ENCODE results near the gene ESPN.

DNA sequence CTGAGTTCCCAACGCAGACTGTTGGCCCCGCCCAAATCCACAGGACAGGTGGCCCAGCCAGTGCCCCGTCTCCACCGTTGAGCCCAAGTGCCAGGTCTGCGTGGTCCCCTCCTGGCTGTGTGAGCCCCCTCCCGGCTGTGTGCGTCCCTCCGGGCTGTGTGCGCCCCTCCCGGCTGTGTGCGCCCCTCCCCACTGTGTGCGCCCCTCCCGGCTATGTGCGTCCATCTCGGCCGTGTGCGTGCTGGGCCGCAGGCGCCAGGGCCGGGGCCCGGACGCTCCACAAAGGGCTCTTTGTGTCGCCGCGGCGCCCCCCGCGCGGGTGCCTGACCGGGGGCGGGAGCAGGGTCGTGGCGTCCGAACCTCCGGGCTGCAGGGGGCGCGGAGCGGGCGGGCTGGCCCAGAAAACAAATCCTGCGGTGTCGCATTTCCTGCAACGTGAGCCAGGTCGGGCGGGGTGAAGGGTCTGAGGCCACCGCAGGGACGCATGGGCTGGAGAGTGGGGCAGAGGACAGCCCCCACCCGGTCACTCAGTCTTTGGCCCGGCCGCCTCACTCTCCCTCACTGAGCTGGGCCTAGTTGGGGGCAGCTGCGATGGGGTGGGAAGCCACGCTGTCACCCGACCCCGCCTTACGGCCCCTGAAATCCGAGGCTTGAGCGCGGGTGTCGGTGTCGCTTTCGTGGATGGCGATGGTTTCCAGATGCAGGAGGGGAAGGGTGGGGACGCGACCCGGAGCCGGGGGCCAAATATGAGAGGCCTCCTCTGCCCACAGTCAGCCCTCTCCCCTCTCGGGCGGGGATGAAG is 22.6 kb downstream of the ESPN start:
- no peak for TF ChIP-seq POLR2A (IDR thresholded peaks at IDR 0.05)
- TF ChIP-seq, protein P1, sequence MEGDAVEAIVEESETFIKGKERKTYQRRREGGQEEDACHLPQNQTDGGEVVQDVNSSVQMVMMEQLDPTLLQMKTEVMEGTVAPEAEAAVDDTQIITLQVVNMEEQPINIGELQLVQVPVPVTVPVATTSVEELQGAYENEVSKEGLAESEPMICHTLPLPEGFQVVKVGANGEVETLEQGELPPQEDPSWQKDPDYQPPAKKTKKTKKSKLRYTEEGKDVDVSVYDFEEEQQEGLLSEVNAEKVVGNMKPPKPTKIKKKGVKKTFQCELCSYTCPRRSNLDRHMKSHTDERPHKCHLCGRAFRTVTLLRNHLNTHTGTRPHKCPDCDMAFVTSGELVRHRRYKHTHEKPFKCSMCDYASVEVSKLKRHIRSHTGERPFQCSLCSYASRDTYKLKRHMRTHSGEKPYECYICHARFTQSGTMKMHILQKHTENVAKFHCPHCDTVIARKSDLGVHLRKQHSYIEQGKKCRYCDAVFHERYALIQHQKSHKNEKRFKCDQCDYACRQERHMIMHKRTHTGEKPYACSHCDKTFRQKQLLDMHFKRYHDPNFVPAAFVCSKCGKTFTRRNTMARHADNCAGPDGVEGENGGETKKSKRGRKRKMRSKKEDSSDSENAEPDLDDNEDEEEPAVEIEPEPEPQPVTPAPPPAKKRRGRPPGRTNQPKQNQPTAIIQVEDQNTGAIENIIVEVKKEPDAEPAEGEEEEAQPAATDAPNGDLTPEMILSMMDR (IDR thresholded peaks at IDR 0.05): no peak

Measured in adrenal gland (tissue), 5 donors.